Measurements from ENCODE around the gene FAM153A.
"Not testable (repeated sequence)": the region's sequence is repeated elsewhere in the genome, so short reads cannot be mapped to it uniquely, and the experiment has no call there.

Gene FAM153A

DNA sequence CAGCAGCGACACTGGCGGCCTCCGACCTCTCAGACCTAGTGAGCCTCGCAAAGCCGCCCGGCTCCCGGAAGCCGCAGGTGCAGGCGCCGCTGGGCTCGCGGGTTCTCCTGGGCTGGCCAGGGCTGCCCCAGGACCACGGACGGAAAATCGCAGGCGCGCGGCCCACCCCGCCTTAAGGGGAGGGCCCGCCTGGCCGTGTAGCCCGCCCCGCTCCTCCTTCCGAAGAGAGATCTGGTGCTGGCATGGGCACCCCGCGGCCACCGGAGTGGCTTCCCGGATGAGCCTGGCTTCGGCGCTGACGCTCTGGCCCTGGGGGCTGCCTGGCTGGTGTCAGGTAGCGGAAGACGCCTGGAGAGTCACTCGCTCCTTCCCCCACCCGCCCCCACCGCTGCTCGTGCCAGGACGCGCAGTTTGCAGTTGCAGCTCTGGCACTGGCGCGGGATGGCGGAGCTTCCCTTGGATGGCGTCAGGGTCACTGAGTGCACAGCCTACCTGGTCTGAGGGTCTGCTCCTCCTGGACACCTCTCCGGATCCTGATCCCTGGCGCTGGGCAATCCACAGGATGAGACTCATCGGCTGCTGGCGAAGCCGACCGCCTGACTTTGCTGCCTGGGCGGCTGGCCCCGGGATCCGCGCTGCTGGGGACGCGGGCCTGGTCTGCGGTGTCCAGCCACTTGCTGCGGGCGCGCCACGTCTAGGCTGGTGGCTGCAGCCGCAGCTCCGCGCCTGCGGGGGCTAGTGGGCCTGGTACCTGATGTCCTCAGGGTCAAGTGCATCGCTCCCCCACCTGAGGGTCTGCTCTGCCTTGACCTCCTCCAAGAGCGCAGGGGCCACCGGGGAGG is at the start of gene FAM153A:
FAM153A (minus strand) TSS at position 108 of the 842 bp plus-strand sequence.
- H3K36me3 ChIP-seq (ENCODE audit: insufficient read depth, low read length); H3K9me3 ChIP-seq (ENCODE audit: control insufficient read depth, insufficient read depth, low read length); H3K4me1 ChIP-seq (ENCODE audit: insufficient read depth, low read length); H3K9ac ChIP-seq (ENCODE audit: low read depth, low read length): not testable (repeated sequence)

DNA sequence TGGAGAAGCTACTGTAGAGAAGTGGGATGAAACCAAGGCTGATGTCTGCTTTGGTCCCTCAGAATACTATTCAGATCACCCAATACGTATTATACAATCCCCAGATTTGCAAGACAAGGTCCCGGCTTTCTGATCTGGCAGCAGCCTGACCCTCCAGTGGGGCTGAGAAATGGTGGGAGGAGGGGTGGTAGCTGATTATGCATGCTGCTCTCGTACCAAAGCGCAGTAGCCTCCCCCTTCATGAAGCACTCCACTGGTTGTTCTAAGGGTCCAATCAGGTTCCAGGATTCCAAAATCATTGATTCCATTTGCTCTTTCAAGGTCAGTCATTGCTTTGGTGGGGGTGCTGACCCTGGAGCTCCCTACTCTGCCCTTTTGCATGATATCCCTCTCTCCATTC is 49.6 kb upstream of the FAM153A start:
- not testable (repeated sequence) for H3K9me3 ChIP-seq (ENCODE audit: control insufficient read depth, insufficient read depth, low read length); H3K4me1 ChIP-seq (ENCODE audit: insufficient read depth, low read length); H3K9ac ChIP-seq (ENCODE audit: low read depth, low read length); H3K36me3 ChIP-seq (ENCODE audit: insufficient read depth, low read length)

- not testable (repeated sequence) for H3K9me3 ChIP-seq (ENCODE audit: control insufficient read depth, insufficient read depth, low read length); H3K4me1 ChIP-seq (ENCODE audit: insufficient read depth, low read length); H3K36me3 ChIP-seq (ENCODE audit: insufficient read depth, low read length); H3K9ac ChIP-seq (ENCODE audit: low read depth, low read length)
Observed at GRCh38 chr5:177826073-177826472, 43.4 kb upstream of the FAM153A start.

- not testable (repeated sequence) for H3K9me3 ChIP-seq (ENCODE audit: control insufficient read depth, insufficient read depth, low read length); H3K4me1 ChIP-seq (ENCODE audit: insufficient read depth, low read length); H3K9ac ChIP-seq (ENCODE audit: low read depth, low read length); H3K36me3 ChIP-seq (ENCODE audit: insufficient read depth, low read length)
Observed at GRCh38 chr5:177824776-177825175, 42.1 kb upstream of the FAM153A start.

DNA sequence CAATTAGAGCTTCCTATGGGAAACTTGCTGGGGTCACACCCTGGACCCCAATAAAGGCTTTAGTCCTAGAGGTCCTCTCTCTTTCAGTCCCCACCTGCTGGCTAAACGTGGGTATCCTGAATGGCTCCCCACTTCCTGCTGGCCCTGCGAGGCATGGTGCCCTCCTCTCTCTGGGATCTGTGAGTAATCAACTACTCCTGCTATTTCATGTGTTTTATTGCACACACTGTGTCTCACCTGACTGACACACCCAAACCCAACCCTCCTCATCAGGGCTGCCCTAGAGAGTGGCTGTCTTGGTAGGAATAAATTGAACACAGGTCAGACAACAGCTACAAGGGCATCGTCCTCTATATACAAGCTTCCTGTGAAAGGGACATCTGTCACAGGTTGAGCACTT is 39.8 kb upstream of the FAM153A start:
- not testable (repeated sequence) for H3K9ac ChIP-seq (ENCODE audit: low read depth, low read length); H3K36me3 ChIP-seq (ENCODE audit: insufficient read depth, low read length); H3K9me3 ChIP-seq (ENCODE audit: control insufficient read depth, insufficient read depth, low read length); H3K4me1 ChIP-seq (ENCODE audit: insufficient read depth, low read length)

DNA sequence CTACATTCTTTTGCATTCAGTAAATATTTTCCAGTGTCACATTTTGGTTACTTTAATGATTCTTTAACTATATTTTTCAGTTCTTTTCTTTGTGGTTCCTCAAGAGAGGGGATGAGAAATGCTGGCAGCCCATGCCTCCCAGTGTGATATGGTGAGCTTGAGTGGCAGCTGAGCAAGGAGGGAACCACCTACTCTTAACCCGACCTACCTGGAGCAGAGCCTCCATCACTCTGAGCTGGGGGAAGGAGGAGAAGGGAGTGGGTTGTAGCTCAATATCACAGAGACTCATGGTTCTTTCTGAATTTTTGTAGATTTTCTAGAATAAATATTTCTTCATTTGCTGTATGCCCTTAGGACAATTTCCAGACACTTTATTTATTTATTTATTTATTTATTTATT is 37.0 kb upstream of the FAM153A start:
- not testable (repeated sequence) for H3K36me3 ChIP-seq (ENCODE audit: insufficient read depth, low read length); H3K4me1 ChIP-seq (ENCODE audit: insufficient read depth, low read length); H3K9me3 ChIP-seq (ENCODE audit: control insufficient read depth, insufficient read depth, low read length); H3K9ac ChIP-seq (ENCODE audit: low read depth, low read length)

DNA sequence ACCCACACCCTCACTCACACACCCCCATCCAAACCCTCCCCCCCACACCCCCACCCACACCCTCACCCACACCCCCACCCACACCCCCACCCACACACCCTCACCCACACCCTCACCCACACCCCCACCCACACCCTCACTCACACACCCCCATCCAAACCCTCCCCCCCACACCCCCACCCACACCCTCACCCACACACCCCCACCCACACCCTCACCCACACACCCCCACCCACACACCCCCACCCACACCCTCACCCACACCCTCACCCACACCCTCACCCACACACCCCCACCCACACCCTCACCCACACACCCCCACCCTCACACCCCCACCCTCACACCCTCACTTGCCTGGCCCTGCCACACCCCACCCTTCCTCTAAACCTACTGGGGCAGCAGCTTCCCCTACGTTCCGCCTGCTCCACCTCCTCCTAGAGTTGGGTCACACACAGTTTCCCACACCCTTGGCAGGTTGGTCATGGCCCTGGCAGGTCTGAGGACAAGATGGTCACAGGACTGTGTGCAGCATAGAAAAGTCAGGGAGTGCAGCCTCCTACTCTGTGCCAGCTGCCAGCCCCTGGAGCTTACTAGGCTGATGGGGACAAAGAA is 30.2 kb upstream of the FAM153A start:
- not testable (repeated sequence) for H3K36me3 ChIP-seq (ENCODE audit: insufficient read depth, low read length); H3K9me3 ChIP-seq (ENCODE audit: control insufficient read depth, insufficient read depth, low read length); H3K4me1 ChIP-seq (ENCODE audit: insufficient read depth, low read length); H3K9ac ChIP-seq (ENCODE audit: low read depth, low read length)

DNA sequence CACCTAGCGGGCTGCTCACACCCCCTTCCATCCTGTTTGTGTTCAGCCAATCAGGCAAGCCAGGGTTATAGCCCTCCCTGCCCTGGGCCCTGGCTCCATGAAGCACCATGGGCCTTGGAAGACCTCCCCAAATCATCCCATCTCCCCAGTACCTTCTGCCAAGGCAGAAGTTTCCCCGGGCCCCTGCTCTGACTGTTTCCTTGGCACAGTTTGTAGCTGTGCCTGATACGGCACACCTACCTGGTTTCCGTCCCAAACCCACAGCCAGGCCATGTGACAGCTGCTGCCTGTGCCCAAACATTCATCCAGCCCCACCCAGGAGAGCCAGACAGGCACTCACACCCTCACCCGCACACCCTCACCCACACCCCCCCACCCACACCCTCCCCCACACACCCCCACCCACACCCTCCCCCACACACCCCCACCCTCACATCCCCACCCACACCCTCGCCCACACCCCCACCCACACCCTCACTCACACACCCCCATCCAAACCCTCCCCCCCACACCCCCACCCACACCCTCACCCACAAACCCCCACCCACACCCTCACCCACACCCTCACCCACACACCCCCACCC is 29.6 kb upstream of the FAM153A start:
- H3K36me3 ChIP-seq (ENCODE audit: insufficient read depth, low read length); H3K9ac ChIP-seq (ENCODE audit: low read depth, low read length); H3K4me1 ChIP-seq (ENCODE audit: insufficient read depth, low read length); H3K9me3 ChIP-seq (ENCODE audit: control insufficient read depth, insufficient read depth, low read length): not testable (repeated sequence)

GRCh38 chr5:177809209-177809913 is 26.7 kb upstream of the FAM153A start:
- H3K36me3 ChIP-seq (ENCODE audit: insufficient read depth, low read length); H3K4me1 ChIP-seq (ENCODE audit: insufficient read depth, low read length); H3K9me3 ChIP-seq (ENCODE audit: control insufficient read depth, insufficient read depth, low read length); H3K9ac ChIP-seq (ENCODE audit: low read depth, low read length): not testable (repeated sequence)

DNA sequence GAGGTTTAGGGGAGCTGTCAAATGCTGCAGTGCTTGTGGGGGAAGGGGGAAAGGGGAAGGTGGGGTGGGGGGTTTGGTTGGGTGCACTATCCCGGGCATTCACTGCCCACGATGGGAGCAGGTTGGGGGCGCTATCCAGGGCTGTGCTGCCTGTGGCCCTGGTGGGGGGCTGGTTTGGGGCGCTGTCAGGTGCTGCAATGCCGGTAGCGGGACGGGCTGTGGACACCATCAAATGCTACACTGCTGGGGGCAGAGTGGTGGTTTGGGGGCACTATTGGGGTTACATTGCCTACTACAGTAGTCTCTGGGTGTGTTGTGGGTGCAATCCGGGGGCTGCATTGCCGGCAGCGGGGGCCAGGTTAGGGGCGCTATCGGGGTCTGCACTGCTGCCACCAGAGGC is 25.7 kb upstream of the FAM153A start:
- H3K4me1 ChIP-seq (ENCODE audit: insufficient read depth, low read length); H3K9ac ChIP-seq (ENCODE audit: low read depth, low read length); H3K9me3 ChIP-seq (ENCODE audit: control insufficient read depth, insufficient read depth, low read length); H3K36me3 ChIP-seq (ENCODE audit: insufficient read depth, low read length): not testable (repeated sequence)

GRCh38 chr5:177807265-177807664 is 24.6 kb upstream of the FAM153A start:
- not testable (repeated sequence) for H3K4me1 ChIP-seq (ENCODE audit: insufficient read depth, low read length); H3K9me3 ChIP-seq (ENCODE audit: control insufficient read depth, insufficient read depth, low read length); H3K36me3 ChIP-seq (ENCODE audit: insufficient read depth, low read length); H3K9ac ChIP-seq (ENCODE audit: low read depth, low read length)

- not testable (repeated sequence) for H3K9me3 ChIP-seq (ENCODE audit: control insufficient read depth, insufficient read depth, low read length); H3K4me1 ChIP-seq (ENCODE audit: insufficient read depth, low read length); H3K9ac ChIP-seq (ENCODE audit: low read depth, low read length); H3K36me3 ChIP-seq (ENCODE audit: insufficient read depth, low read length)
Observed at GRCh38 chr5:177801427-177801826, 18.7 kb upstream of the FAM153A start.

DNA sequence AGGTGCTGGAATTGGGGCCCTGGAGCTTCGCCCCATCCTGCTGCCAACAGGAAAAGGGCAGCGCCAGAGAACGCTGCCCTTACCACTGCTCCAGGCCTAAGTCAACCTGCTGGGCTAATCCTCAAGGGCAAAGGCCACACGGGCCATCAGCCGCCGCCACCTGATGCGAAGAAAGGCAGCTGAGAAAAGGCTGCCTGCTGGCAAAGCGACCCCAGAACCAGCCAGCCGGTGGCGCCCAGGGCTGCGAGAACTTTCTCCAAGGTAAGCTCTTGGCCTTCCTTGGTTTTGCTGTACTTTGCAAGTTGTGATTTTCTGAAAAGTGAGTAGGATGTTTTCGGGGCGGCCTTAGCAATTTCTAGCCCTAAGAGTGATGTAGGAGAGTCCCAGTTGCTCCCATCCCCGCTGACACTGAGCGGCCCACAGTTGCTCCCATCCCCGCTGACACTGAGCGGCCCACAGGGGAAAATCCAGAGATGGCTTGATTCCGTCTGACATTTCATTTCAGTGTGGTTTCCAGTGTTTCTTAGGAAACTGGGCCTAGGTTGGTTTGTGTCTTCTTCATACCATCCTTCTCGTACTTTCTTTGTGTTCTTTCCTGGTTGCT is 15.6 kb upstream of the FAM153A start:
- H3K9me3 ChIP-seq (ENCODE audit: control insufficient read depth, insufficient read depth, low read length); H3K4me1 ChIP-seq (ENCODE audit: insufficient read depth, low read length); H3K9ac ChIP-seq (ENCODE audit: low read depth, low read length); H3K36me3 ChIP-seq (ENCODE audit: insufficient read depth, low read length): not testable (repeated sequence)

DNA sequence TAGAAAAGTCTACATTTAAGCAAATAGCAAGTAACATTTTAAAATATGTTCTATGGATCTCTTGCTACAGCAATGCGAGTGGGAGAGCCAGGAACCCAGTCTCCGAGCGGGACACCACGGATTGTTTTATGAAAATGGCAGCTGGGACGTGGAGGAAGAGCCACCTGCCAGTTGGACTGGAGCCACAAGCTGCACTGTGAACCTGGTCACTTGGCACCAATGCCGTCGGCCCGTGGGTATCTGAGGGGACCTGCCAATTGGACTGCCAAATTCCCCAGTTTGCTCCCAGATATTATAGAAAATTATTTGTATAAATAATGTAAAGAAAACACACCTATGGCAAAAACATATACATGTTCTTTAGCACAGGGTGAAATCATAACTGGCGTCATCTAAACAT is 10.6 kb upstream of the FAM153A start:
- H3K9ac ChIP-seq (ENCODE audit: low read depth, low read length); H3K9me3 ChIP-seq (ENCODE audit: control insufficient read depth, insufficient read depth, low read length): not testable (repeated sequence)

More for the DNA sequence above, 10.6 kb upstream of the FAM153A start:
- H3K36me3 ChIP-seq (ENCODE audit: insufficient read depth, low read length); H3K4me1 ChIP-seq (ENCODE audit: insufficient read depth, low read length): not testable (repeated sequence)

Data from ES-I3 (cell line).